ENCODE data around the gene HAVCR2.

DNA sequence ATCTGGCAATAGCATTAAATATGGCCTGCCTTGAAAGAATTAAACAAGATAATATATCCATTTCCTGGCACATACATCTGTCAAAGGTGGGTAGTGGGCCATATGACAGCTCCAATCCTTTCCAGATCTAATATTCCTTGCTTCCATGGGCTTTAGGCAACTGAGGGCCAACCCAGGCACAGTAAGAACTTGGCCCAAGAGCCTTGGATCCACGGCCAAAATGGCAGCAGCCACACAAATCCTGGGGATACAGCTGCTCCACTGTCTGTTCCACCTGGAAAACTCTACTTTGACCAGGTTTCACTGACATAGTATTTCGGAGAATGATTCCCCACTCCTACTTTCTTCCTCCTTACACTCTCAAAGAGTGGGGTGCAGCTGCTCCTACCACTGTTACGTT lies 63.2 kb downstream of the HAVCR2 start:
- TF ChIP-seq, protein P1, sequence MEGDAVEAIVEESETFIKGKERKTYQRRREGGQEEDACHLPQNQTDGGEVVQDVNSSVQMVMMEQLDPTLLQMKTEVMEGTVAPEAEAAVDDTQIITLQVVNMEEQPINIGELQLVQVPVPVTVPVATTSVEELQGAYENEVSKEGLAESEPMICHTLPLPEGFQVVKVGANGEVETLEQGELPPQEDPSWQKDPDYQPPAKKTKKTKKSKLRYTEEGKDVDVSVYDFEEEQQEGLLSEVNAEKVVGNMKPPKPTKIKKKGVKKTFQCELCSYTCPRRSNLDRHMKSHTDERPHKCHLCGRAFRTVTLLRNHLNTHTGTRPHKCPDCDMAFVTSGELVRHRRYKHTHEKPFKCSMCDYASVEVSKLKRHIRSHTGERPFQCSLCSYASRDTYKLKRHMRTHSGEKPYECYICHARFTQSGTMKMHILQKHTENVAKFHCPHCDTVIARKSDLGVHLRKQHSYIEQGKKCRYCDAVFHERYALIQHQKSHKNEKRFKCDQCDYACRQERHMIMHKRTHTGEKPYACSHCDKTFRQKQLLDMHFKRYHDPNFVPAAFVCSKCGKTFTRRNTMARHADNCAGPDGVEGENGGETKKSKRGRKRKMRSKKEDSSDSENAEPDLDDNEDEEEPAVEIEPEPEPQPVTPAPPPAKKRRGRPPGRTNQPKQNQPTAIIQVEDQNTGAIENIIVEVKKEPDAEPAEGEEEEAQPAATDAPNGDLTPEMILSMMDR (IDR thresholded peaks at IDR 0.05), result no peak
- no peak for TF ChIP-seq POLR2A (IDR thresholded peaks at IDR 0.05; ENCODE audit: low read depth)
- TF ChIP-seq EP300 (IDR thresholded peaks at IDR 0.05), result no peak
